LNCAP (cell line): ENCODE results near the gene HNF1A.

Experiments
- TF ChIP-seq, protein P1 (sequence below): fragments of 450-650 bp; IDR thresholded peaks from 2 replicates; pipeline ENCODE4 v1.5.1; 2017; ENCODE audit warnings: mild to moderate bottlenecking

The HNF1A gene, protein sequence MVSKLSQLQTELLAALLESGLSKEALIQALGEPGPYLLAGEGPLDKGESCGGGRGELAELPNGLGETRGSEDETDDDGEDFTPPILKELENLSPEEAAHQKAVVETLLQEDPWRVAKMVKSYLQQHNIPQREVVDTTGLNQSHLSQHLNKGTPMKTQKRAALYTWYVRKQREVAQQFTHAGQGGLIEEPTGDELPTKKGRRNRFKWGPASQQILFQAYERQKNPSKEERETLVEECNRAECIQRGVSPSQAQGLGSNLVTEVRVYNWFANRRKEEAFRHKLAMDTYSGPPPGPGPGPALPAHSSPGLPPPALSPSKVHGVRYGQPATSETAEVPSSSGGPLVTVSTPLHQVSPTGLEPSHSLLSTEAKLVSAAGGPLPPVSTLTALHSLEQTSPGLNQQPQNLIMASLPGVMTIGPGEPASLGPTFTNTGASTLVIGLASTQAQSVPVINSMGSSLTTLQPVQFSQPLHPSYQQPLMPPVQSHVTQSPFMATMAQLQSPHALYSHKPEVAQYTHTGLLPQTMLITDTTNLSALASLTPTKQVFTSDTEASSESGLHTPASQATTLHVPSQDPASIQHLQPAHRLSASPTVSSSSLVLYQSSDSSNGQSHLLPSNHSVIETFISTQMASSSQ

DNA sequence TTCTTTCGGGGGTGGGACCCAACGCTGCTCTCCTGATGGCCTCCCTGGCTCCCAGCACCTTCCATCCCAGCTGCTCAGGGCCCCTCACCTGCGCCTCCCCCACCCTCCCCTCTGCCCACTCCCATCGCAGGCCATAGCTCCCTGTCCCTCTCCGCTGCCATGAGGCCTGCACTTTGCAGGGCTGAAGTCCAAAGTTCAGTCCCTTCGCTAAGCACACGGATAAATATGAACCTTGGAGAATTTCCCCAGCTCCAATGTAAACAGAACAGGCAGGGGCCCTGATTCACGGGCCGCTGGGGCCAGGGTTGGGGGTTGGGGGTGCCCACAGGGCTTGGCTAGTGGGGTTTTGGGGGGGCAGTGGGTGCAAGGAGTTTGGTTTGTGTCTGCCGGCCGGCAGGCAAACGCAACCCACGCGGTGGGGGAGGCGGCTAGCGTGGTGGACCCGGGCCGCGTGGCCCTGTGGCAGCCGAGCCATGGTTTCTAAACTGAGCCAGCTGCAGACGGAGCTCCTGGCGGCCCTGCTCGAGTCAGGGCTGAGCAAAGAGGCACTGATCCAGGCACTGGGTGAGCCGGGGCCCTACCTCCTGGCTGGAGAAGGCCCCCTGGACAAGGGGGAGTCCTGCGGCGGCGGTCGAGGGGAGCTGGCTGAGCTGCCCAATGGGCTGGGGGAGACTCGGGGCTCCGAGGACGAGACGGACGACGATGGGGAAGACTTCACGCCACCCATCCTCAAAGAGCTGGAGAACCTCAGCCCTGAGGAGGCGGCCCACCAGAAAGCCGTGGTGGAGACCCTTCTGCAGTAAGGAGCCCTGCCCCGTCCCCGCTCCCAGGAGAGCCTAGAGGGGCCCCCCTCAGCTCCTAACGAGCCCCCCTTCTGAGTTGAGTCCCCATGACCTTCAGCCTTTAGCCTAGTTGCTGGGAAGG lies at the start of gene HNF1A:
HNF1A (plus strand) TSS at position 248 of the 924 bp plus-strand sequence; CDS start at position 474, 226 bp downstream.
- TF ChIP-seq, protein P1, sequence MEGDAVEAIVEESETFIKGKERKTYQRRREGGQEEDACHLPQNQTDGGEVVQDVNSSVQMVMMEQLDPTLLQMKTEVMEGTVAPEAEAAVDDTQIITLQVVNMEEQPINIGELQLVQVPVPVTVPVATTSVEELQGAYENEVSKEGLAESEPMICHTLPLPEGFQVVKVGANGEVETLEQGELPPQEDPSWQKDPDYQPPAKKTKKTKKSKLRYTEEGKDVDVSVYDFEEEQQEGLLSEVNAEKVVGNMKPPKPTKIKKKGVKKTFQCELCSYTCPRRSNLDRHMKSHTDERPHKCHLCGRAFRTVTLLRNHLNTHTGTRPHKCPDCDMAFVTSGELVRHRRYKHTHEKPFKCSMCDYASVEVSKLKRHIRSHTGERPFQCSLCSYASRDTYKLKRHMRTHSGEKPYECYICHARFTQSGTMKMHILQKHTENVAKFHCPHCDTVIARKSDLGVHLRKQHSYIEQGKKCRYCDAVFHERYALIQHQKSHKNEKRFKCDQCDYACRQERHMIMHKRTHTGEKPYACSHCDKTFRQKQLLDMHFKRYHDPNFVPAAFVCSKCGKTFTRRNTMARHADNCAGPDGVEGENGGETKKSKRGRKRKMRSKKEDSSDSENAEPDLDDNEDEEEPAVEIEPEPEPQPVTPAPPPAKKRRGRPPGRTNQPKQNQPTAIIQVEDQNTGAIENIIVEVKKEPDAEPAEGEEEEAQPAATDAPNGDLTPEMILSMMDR: no peak

DNA sequence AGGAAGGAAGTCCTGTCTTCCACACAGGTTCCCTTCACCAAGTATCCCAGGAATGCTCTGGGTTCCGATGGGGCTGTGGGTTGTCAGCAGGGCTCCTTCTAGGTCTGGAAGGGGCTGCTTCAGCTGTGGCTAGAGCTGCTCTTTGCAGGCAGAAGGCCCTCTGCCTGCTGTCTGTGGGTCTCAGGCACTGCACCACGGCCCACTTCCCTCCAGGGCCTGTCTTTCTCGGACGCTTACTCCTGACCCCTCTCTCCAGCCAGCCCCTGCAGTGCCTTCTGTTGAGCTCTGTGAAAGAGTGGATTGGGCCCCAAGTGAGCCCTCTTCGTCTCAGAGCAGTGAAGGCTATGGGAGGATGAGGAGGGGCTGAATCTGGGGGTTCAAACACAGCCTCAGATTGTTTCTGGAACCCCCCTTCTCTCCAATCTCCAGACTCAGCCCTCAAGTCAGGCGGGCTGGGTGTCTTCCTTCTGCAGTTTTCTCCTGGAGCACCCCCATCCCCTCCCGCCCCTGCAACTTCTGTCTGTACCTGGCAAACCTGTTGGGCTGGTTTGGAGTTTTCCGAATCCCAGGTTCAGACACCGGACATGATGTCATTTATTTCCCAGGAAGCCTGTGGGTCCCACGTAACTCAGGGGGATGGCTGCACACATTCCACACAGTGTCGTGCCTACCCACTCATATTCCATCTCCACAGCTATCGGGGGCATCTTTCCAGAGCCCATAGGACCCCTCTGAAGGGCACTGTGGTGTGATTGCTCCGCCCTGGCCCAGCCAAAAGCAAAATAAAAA lies 49.3 kb upstream of the HNF1A start:
- TF ChIP-seq, protein P1: no peak

DNA sequence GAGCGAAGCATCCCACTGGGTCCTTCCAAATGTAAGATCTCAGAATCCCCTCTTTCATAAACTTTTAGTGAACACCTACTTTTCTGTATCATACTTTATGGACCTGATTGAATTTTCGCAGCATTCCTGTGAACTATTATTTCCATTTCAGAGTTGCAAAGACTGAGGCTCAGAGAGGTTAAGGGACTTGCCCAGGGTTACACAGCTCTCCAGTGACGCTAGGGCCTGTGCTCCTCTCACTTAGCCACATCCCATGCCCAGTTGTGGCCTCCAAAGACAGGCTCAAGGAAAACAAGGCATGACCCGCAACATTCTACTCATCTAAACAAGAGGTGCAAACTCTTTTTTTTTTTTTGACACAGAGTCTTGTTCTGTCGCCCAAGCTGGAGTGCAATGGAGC lies 48.3 kb upstream of the HNF1A start:
- TF ChIP-seq, protein P1: no peak

DNA sequence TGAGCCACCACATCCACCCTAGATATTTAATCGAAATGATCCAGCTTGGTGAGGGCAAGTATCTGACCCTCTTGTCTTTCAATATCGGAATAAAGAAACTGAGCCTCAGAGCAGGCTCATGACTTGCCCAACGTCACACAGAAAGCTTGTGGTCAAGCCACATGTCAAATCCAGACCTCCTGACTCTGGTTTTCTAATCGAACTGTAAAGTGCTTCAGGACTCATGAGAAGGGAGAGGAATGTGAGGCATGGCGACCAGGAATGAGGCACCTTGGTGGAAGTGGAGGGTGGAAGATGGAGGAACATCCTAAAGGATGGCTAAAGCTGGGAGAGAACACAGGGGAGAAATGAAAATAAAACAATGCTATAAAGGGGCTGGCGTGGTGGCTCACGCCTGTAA lies 46.3 kb upstream of the HNF1A start:
- TF ChIP-seq, protein P1: no peak

DNA sequence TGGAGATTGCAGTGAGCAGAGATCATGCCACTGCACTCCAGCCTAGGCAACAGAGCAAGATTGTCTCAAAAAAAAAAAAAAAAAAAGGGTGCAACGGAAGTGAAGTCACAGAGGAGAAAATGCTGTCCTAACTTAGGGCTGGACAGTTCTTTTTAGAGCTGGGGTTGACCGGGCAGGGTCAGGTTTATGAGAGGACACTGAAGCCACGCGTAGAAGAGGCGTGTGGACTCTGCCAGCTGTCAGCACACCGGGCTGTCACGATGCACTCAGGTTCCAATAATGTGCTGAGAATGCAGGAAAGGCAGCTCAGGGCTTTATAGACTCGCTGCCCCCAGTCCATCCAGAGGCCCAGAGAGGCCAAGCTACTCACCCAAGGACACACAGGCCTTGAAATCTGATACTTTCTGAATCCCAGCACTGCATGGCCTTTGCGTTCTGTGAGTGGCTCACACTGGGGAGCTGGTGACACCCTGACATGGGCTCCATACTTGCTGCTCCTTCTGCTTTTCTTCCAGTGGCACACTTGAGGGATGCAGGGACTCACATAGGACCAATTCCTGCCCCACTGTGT lies 45.3 kb upstream of the HNF1A start:
- TF ChIP-seq, protein P1: no peak

DNA sequence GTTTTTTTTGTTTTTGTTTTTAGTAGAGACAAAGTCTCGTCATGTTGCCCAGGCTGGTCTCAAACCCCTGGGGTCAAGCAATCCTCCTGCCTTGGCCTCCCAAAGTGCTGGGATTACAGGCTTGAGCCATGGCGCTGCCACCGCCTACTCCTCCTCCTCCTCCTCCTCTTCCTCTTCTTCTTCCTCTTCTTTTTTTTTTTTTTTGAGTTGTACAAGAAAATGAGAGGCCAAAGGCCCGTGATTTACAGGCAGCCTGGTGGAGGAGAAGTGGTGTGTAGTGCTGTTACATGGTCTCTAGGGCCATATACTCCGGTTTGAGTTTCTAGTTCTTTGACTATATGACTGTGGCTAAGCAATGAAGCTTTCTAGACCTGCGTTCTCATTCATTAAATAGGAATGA lies 44.6 kb upstream of the HNF1A start:
- TF ChIP-seq, protein P1: no peak
